Stimulated activated CD8-positive, alpha-beta memory T cell treated with anti-CD3 and anti-CD28 coated beads, Interleukin-4, amount 100 ng/mL, for 1 hour (primary cell): ENCODE measurements around the gene DCAF4.
"Not testable (repeated sequence)": the region's sequence is repeated elsewhere in the genome, so short reads cannot be mapped to it uniquely, and the experiment has no call there.

Experiments used
- DNase-seq, 2 donors: peaks; one replicate each; pipeline ENCODE4 v3.0.0-alpha.2; 2020; ENCODE audit warnings: low read depth in 2 of 2, low spot score in 1 of 2

The DCAF4 gene

GRCh38 chr14:72929316-72930080 is 3.2 kb downstream of the DCAF4 start:
- no peak for DNase-seq

DNA sequence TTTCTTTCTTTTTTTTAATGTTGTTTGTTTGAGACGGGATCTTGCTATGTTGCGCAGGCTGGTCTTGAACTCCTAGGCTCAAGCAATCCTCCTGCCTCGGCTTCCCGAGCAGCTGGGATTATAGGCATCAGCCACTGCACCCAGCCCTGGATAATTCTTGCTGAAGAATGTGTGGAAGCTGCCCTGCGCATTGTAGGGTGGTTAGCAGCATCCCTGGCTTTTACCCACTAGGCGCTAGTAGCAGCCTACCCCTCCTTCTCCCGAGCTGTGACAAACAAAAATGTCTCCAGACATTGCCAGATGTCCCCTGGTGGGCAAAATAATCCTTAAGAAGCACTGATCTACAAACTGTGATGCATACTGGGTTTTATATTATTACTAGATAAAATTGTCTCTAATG is 6.6 kb downstream of the DCAF4 start:
- DNase-seq, result no peak

GRCh38 chr14:72939630-72940029 is 13.4 kb downstream of the DCAF4 start:
- no peak for DNase-seq

- DNase-seq, result no peak
Measured at GRCh38 chr14:72941286-72941985, 15.2 kb downstream of the DCAF4 start.

- DNase-seq, result no peak
Measured at GRCh38 chr14:72942934-72943333, 16.7 kb downstream of the DCAF4 start.

- DNase-seq, result no peak
Measured at GRCh38 chr14:72943876-72944430, 17.7 kb downstream of the DCAF4 start.

DNA sequence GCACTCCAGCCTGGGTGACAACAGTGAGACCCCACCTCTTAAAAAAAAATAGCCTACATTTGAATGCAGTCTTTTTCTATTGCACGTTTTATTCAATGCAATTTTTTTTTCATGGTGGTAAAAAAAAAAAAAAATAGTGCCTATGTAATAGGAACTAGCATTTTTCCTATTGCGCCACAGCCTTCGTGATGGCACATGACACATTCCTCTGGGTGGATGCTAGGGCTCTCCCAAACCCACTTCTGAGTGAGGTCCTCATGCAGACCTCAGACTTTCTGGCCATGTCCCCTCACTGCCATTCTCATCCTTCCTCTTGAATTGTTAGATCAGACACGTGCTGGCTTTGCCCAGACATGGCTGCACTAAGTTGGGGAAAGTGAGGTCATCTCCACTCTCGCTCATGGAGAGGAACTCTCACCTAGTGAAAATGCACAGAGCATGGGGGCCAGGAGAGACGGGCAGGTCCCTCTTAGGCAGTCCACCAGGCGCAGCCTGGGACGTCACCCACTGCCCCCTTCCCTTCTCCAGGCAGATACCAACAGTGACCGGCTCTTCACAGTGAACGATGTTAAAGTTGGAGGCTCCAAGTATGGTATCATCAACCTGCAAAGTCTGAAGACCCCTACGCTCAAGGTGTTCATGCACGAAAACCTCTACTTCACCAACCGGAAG is 19.2 kb downstream of the DCAF4 start:
- no peak for DNase-seq

DNA sequence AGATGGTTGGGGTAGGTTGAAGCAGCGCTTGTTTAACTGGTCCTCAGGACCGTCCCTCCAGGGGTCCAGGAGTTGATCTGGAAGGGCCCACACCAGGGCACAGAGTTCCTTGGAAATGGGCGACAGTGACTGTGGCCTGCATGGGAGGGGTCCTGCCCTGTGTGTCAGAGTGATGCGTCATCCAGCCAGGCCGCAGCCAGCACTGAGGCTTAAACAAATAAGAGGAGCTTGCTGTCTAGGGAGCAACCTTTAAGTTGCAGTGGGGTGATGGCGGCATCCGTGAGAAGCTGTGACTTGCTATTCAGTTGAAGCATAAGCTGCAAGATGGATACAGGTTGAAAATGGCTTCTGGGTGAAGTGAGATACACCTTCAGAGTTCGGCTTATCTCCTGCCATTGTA is 20.2 kb downstream of the DCAF4 start:
- no peak for DNase-seq

GRCh38 chr14:72947366-72948160 is 21.3 kb downstream of the DCAF4 start:
- no peak for DNase-seq

GRCh38 chr14:72948481-72949138 is 22.3 kb downstream of the DCAF4 start:
- peak; percentile 35 to 45 for DNase-seq

DNA sequence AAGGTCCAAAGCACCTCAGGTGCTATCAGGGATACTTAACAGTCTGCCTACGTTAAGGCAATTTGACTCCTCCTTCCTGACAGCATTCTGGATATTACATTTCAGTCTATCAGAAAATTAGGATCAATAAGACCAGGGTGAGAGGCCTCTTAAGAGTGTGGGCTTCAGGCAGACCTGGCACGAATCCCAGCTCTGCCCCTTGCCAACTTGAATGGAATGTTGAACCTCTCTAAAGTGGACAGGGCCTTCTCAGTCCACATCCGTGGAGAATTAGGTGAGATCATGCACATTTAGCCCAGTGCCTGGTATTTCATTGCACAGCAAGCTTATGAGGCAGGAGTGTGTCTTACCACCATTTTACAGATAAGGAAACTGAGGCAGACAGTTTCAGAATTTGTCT is 25.9 kb downstream of the DCAF4 start:
- no peak for DNase-seq

DNA sequence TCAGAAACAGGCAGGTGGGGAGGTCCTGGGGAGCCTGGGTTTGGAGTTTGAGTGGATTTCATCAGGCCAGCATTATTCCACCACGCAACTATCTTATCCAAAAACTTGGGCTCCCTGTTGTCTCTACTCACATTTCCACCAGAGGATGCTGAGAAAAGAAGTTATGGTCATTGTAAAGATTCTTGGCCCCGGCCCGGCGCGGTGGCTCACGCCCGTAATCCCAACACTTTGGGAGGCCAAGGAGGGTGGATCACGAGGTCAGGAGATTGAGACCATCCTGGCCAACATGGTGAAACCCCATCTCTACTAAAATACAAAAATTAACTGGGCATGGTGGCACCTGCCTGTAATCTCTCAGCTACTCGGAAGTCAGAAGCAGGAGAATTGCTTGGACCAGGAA is 30.5 kb downstream of the DCAF4 start:
- DNase-seq, result not testable (repeated sequence)

DNA sequence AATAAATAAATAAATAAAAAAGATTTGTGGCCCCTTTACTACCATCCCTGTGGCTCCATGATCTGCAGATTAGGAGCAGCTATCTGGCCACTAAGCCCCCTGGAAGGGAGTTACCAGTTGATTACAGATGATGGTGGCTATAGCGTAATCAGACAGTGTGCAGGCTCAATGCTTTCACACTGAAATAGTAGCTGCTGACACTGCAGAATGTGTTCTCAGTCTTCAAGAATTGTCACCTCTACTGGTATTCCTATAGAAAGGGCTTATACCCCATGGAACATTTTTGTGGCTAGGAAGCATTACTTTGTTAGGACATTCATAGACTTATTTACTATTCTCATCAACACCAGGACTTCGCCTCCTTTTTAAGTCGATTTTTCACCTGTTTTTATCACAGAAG is 30.9 kb downstream of the DCAF4 start:
- no peak for DNase-seq

- no peak for DNase-seq
Measured at GRCh38 chr14:72958548-72958947, 32.3 kb downstream of the DCAF4 start.

GRCh38 chr14:72961016-72961415 is 34.8 kb downstream of the DCAF4 start:
- DNase-seq, result not testable (repeated sequence)

- no peak for DNase-seq
Measured at GRCh38 chr14:72961579-72962335, 35.5 kb downstream of the DCAF4 start.

DNA sequence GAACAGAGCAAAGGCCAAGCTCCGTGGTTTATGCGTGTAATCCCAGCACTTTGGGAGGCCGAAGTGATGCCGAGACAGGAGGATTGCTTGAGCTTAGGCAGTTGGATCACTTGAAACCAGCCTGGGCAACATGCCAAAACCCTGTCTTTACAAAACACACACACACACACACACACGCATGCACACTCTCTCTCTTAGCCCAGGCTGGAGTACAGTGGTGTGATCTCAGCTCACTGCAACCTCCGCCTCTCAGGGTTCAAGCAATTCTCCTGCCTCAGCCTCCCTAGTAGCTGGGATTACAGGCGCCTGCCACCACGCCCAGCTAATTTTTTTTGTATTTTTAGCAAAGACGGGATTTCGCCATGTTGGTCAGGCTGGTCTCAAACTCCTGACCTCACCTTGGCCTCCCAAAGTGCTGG is 36.1 kb downstream of the DCAF4 start:
- not testable (repeated sequence) for DNase-seq

GRCh38 chr14:72962829-72963312 is 36.6 kb downstream of the DCAF4 start:
- no peak for DNase-seq

GRCh38 chr14:72965249-72965648 is 39.0 kb downstream of the DCAF4 start:
- no peak for DNase-seq

DNA sequence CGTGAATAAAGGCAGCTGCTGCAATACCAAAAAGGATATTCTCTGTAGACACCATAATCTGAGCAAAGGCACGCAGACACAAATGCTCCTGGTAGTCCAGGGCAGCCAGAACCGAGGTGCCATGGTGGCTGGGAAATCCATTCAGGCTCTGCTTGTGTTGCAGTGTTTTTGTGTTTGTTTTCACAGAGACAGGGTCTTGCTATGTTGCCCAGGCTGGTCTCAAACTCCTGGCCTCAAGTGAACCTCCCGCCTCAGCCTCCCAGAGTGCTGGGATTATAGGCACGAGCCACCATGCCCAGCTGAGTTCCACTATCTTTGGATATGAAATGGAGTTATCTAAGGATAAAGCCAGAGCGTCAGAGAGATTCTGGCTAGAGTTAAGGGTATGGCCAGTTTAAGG is 39.8 kb downstream of the DCAF4 start:
- no peak for DNase-seq
